ENCODE measurements around the gene AAK1.

The AAK1 gene

DNA sequence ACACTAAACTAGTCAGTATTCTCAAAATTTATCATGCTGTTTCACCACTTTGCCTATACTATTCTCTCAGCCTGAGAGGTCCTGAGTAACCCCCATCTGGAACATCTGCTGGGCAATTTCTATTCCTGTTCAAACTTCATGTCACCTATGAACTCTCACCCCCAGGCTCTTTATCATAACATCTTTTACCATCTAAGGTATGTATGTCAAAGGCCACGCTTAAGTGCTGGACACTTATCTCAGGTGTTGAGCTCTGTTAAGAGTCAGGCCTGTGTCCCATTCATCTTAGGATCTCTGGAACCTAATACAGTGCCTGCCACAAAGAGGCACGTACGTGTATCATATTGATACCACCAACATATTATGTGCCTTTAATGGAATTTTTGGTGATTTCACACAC, 4.9 kb downstream of the AAK1 start:
- TF ChIP-seq POLR2A (IDR thresholded peaks at IDR 0.05; ENCODE audit: extremely low read depth, insufficient read length) (no peak), MYC (IDR thresholded peaks at IDR 0.05; ENCODE audit: low read depth, low read length) (no peak)
- TF ChIP-seq, protein P1, sequence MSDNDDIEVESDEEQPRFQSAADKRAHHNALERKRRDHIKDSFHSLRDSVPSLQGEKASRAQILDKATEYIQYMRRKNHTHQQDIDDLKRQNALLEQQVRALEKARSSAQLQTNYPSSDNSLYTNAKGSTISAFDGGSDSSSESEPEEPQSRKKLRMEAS (IDR thresholded peaks at IDR 0.05; ENCODE audit: low read depth, low read length) = no peak
- TF ChIP-seq, protein P2, sequence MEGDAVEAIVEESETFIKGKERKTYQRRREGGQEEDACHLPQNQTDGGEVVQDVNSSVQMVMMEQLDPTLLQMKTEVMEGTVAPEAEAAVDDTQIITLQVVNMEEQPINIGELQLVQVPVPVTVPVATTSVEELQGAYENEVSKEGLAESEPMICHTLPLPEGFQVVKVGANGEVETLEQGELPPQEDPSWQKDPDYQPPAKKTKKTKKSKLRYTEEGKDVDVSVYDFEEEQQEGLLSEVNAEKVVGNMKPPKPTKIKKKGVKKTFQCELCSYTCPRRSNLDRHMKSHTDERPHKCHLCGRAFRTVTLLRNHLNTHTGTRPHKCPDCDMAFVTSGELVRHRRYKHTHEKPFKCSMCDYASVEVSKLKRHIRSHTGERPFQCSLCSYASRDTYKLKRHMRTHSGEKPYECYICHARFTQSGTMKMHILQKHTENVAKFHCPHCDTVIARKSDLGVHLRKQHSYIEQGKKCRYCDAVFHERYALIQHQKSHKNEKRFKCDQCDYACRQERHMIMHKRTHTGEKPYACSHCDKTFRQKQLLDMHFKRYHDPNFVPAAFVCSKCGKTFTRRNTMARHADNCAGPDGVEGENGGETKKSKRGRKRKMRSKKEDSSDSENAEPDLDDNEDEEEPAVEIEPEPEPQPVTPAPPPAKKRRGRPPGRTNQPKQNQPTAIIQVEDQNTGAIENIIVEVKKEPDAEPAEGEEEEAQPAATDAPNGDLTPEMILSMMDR (IDR thresholded peaks at IDR 0.05; ENCODE audit: low read depth, low read length) = no peak
- no peak for DNase-seq (ENCODE audit: low read depth)
- H3K4me3 ChIP-seq (ENCODE audit: low read depth, low read length) = no peak overlapping the region

DNA sequence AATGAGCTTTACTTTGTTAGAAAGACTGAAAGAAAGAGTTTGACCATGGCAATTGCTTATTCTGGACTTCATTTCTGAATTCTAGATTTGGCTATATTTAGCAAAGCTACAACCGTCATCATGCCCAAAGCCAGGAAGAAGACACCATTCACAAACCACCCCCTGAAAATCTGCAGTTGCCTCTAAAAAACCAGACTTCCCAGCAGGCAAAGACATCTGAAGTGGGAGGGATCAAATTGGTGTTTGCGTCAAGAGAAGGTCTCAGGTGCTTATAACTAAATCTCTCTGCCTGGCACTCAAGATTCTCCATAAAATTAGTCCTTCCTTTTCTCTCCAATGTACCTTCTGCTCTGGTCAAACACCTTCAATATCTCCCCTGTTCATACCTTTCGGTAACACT, 5.6 kb downstream of the AAK1 start:
- no peak overlapping the region for H3K4me3 ChIP-seq (ENCODE audit: low read depth, low read length)
- no peak for TF ChIP-seq POLR2A (IDR thresholded peaks at IDR 0.05; ENCODE audit: extremely low read depth, insufficient read length)
- TF ChIP-seq MYC (IDR thresholded peaks at IDR 0.05; ENCODE audit: low read depth, low read length) = no peak
- TF ChIP-seq, protein P1 (IDR thresholded peaks at IDR 0.05; ENCODE audit: low read depth, low read length) = no peak
- TF ChIP-seq, protein P2 (IDR thresholded peaks at IDR 0.05; ENCODE audit: low read depth, low read length) = no peak
- no peak for DNase-seq (ENCODE audit: low read depth)

DNA sequence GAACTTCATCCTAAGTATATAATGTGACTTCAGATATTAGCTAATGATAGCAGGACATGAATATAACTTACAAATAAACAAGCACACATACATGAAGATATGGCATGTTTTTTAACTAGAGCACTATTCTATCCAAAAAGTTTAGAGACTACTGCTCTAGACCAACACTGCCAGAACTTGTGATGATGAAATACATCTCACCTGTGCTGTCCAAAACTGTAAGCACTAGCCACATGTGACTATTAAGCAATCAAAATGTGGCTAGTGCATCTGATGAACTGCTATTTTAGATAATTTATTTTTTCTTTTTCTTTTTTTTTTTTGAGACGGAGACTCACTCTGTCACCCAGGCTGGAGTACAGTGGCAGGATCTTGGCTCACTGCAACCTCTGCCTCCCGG, 7.1 kb downstream of the AAK1 start:
- no peak overlapping the region for H3K4me3 ChIP-seq (ENCODE audit: low read depth, low read length)
- no peak for DNase-seq (ENCODE audit: low read depth)
- TF ChIP-seq, protein P1 (IDR thresholded peaks at IDR 0.05; ENCODE audit: low read depth, low read length) = no peak
- TF ChIP-seq POLR2A (IDR thresholded peaks at IDR 0.05; ENCODE audit: extremely low read depth, insufficient read length) (no peak), MYC (IDR thresholded peaks at IDR 0.05; ENCODE audit: low read depth, low read length) (no peak)
- TF ChIP-seq, protein P2 (IDR thresholded peaks at IDR 0.05; ENCODE audit: low read depth, low read length) = no peak

DNA sequence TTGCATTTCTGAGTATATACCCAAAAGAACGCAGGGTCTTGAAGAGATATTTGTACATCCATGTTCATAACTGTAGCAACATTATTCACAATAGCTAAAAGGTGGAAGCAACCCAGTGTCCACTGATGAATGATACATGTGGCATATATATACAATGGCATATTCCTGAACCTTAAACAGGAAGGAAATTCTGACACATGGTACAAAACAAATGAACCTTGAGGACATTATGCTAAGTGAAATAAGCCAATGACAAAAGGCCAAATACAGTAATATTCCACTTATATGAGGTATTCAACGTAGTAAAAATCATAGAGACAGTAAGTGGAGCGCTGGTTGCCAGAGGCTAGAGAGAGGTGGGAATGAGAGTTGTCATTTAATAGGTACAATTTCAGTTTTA, 8.1 kb downstream of the AAK1 start:
- no peak for DNase-seq (ENCODE audit: low read depth)
- H3K4me3 ChIP-seq (ENCODE audit: low read depth, low read length) = no peak overlapping the region
- TF ChIP-seq, protein P2 (IDR thresholded peaks at IDR 0.05; ENCODE audit: low read depth, low read length) = no peak
- TF ChIP-seq POLR2A (IDR thresholded peaks at IDR 0.05; ENCODE audit: extremely low read depth, insufficient read length) = no peak
- TF ChIP-seq MYC (IDR thresholded peaks at IDR 0.05; ENCODE audit: low read depth, low read length) = no peak
- TF ChIP-seq, protein P1 (IDR thresholded peaks at IDR 0.05; ENCODE audit: low read depth, low read length) = no peak

DNA sequence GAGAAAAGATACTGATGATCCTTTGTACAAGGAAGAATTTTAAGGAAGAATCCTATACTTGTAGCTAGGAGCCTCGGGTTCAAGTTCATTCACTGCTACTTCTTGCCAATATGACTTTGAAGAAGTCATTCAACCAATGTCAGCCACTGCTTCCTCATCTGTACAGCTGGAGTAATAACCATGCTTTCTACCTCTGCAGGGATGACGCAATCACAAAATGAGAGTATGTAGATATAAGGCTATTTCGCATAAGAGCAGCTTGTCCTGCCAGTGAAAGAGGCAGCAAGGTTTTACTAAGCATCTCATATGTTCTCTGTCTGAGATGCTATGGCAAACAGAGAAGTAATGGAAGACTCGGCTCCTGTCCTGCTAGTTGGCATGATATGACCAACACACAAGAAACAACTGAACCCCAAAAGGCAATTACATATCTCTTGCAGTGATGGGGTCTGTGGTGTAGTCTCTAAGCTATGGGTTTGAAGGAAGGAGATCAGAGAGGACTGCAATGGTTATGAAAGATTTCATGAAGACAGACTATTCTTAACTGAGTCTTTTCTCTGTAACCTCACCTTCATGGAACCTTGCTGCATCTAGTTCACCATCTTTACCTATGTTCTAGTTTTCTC, 9.2 kb downstream of the AAK1 start:
- peak; percentile 91 for DNase-seq (ENCODE audit: low read depth)
- TF ChIP-seq, protein P2 (IDR thresholded peaks at IDR 0.05; ENCODE audit: low read depth, low read length) = no peak
- TF ChIP-seq, protein P1 (IDR thresholded peaks at IDR 0.05; ENCODE audit: low read depth, low read length) = peak; percentile 83
- TF ChIP-seq MYC (IDR thresholded peaks at IDR 0.05; ENCODE audit: low read depth, low read length) = peak; percentile 85
- TF ChIP-seq POLR2A (IDR thresholded peaks at IDR 0.05; ENCODE audit: extremely low read depth, insufficient read length) = no peak
- H3K4me3 ChIP-seq (ENCODE audit: low read depth, low read length) = no peak overlapping the region

Measured in NB4 (cell line).